ENCODE measurements around the gene IFT80. TPM values are rescaled to one million over a fixed set of nuclear protein-coding genes. Genes with fewer than 3 reads are reported as not detected.

The IFT80 gene
- total RNA-seq, 1 experiment from 2014 or later: 26.9 TPM

DNA sequence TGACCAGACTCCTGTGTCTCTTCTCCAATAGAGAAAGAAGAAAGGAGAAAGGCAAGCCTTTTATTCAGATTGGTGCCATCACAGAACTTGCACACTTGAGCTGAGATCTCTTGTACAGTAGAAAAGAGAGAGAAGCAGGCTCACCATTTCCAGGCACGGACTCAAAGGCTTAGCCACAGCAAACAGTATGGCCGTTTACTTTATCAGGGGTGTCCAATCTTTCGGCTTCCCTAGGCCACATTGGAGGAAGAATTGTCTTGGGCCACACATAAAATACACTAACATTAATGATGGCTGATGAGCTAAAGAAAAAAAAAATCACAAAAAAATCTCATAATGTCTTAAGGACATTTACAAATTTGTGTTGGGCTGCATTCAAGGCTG, 5.0 kb downstream of the IFT80 start:
- H3K4me1 Mint-ChIP-seq: peaks cover 6% of the 10 kb centered on the region

DNA sequence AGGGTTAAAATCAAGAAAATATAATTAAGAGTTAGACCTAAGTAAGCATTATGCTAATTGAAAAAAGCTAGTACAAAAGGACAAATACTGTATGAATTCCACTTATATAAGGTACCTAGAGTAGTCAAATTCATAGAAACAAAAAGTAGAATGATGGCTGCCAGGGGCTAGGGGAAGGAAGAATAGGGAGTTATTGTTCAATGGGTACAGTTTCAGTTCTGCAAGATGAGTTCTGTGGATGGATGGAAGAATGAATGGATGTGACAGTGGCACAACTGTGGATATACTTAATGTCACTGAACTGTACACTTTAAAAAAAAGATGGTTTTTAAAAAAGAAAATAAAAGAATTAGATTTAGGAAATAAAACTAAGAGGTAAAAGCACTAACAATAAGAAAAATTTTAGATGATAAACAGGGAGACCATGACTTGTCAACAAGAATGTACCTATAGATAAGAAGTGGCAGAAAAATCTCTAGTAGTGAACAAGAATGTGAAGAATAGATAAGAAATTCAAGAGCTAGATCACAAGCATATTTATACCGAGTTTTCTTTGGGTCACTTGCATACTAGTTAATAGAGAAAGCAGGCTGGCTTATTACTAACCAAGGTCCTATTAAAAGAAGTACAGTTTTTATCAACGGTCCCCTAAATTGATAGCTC, 5.5 kb downstream of the IFT80 start:
- H3K4me3 Mint-ChIP-seq: no peak overlapping the region
- H3K4me1 Mint-ChIP-seq: peaks cover 6% of the 10 kb centered on the region
- no peak for DNase-seq (ENCODE audit: low spot score)
- no peaks in the 10 kb centered on the region for H3K36me3 Mint-ChIP-seq
- no peaks in the 10 kb centered on the region for H3K9me3 Mint-ChIP-seq
- no peak overlapping the region for H3K27ac Mint-ChIP-seq
- no peaks in the 10 kb centered on the region for H3K27me3 Mint-ChIP-seq (ENCODE audit: low read depth)
- ATAC-seq: no peak
- CTCF ChIA-PET: interaction anchor here (0.7 kb wide), 1 partner anchor 230 kb away, joined by 4 read pairs; no protein-coding TSS in a partner anchor
- POLR2A ChIA-PET: no interaction called here
- TF ChIP-seq, protein P1, sequence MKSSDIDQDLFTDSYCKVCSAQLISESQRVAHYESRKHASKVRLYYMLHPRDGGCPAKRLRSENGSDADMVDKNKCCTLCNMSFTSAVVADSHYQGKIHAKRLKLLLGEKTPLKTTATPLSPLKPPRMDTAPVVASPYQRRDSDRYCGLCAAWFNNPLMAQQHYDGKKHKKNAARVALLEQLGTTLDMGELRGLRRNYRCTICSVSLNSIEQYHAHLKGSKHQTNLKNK (CRISPR knock-in tag; IDR thresholded peaks at IDR 0.05): no peak
- TF ChIP-seq ZNF423 (CRISPR knock-in tag; IDR thresholded peaks at IDR 0.05) (no peak), ZNF121 (CRISPR knock-in tag; IDR thresholded peaks at IDR 0.05) (no peak), MYBL2 (CRISPR knock-in tag; IDR thresholded peaks at IDR 0.05) (no peak), ATF1 (CRISPR knock-in tag; IDR thresholded peaks at IDR 0.05) (no peak), MXD4 (CRISPR knock-in tag; IDR thresholded peaks at IDR 0.05; ENCODE audit: borderline replicate concordance) (no peak)
- TF ChIP-seq, protein P2, sequence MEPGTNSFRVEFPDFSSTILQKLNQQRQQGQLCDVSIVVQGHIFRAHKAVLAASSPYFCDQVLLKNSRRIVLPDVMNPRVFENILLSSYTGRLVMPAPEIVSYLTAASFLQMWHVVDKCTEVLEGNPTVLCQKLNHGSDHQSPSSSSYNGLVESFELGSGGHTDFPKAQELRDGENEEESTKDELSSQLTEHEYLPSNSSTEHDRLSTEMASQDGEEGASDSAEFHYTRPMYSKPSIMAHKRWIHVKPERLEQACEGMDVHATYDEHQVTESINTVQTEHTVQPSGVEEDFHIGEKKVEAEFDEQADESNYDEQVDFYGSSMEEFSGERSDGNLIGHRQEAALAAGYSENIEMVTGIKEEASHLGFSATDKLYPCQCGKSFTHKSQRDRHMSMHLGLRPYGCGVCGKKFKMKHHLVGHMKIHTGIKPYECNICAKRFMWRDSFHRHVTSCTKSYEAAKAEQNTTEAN (CRISPR knock-in tag; IDR thresholded peaks at IDR 0.05): no peak
- TF ChIP-seq, protein P3, sequence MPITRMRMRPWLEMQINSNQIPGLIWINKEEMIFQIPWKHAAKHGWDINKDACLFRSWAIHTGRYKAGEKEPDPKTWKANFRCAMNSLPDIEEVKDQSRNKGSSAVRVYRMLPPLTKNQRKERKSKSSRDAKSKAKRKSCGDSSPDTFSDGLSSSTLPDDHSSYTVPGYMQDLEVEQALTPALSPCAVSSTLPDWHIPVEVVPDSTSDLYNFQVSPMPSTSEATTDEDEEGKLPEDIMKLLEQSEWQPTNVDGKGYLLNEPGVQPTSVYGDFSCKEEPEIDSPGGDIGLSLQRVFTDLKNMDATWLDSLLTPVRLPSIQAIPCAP (CRISPR knock-in tag; IDR thresholded peaks at IDR 0.05): no peak
- TF ChIP-seq, protein P4, sequence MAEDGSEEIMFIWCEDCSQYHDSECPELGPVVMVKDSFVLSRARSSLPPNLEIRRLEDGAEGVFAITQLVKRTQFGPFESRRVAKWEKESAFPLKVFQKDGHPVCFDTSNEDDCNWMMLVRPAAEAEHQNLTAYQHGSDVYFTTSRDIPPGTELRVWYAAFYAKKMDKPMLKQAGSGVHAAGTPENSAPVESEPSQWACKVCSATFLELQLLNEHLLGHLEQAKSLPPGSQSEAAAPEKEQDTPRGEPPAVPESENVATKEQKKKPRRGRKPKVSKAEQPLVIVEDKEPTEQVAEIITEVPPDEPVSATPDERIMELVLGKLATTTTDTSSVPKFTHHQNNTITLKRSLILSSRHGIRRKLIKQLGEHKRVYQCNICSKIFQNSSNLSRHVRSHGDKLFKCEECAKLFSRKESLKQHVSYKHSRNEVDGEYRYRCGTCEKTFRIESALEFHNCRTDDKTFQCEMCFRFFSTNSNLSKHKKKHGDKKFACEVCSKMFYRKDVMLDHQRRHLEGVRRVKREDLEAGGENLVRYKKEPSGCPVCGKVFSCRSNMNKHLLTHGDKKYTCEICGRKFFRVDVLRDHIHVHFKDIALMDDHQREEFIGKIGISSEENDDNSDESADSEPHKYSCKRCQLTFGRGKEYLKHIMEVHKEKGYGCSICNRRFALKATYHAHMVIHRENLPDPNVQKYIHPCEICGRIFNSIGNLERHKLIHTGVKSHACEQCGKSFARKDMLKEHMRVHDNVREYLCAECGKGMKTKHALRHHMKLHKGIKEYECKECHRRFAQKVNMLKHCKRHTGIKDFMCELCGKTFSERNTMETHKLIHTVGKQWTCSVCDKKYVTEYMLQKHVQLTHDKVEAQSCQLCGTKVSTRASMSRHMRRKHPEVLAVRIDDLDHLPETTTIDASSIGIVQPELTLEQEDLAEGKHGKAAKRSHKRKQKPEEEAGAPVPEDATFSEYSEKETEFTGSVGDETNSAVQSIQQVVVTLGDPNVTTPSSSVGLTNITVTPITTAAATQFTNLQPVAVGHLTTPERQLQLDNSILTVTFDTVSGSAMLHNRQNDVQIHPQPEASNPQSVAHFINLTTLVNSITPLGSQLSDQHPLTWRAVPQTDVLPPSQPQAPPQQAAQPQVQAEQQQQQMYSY (CRISPR knock-in tag; IDR thresholded peaks at IDR 0.05): no peak
- TF ChIP-seq, protein P5, sequence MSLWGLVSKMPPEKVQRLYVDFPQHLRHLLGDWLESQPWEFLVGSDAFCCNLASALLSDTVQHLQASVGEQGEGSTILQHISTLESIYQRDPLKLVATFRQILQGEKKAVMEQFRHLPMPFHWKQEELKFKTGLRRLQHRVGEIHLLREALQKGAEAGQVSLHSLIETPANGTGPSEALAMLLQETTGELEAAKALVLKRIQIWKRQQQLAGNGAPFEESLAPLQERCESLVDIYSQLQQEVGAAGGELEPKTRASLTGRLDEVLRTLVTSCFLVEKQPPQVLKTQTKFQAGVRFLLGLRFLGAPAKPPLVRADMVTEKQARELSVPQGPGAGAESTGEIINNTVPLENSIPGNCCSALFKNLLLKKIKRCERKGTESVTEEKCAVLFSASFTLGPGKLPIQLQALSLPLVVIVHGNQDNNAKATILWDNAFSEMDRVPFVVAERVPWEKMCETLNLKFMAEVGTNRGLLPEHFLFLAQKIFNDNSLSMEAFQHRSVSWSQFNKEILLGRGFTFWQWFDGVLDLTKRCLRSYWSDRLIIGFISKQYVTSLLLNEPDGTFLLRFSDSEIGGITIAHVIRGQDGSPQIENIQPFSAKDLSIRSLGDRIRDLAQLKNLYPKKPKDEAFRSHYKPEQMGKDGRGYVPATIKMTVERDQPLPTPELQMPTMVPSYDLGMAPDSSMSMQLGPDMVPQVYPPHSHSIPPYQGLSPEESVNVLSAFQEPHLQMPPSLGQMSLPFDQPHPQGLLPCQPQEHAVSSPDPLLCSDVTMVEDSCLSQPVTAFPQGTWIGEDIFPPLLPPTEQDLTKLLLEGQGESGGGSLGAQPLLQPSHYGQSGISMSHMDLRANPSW (CRISPR knock-in tag; conservative IDR thresholded peaks at IDR 0.05; ENCODE audit: low read depth): no peak
- TF ChIP-seq, protein P6, sequence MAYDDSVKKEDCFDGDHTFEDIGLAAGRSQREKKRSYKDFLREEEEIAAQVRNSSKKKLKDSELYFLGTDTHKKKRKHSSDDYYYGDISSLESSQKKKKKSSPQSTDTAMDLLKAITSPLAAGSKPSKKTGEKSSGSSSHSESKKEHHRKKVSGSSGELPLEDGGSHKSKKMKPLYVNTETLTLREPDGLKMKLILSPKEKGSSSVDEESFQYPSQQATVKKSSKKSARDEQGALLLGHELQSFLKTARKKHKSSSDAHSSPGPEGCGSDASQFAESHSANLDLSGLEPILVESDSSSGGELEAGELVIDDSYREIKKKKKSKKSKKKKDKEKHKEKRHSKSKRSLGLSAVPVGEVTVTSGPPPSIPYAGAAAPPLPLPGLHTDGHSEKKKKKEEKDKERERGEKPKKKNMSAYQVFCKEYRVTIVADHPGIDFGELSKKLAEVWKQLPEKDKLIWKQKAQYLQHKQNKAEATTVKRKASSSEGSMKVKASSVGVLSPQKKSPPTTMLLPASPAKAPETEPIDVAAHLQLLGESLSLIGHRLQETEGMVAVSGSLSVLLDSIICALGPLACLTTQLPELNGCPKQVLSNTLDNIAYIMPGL (CRISPR knock-in tag; IDR thresholded peaks at IDR 0.05): no peak
- TF ChIP-seq, protein P7, sequence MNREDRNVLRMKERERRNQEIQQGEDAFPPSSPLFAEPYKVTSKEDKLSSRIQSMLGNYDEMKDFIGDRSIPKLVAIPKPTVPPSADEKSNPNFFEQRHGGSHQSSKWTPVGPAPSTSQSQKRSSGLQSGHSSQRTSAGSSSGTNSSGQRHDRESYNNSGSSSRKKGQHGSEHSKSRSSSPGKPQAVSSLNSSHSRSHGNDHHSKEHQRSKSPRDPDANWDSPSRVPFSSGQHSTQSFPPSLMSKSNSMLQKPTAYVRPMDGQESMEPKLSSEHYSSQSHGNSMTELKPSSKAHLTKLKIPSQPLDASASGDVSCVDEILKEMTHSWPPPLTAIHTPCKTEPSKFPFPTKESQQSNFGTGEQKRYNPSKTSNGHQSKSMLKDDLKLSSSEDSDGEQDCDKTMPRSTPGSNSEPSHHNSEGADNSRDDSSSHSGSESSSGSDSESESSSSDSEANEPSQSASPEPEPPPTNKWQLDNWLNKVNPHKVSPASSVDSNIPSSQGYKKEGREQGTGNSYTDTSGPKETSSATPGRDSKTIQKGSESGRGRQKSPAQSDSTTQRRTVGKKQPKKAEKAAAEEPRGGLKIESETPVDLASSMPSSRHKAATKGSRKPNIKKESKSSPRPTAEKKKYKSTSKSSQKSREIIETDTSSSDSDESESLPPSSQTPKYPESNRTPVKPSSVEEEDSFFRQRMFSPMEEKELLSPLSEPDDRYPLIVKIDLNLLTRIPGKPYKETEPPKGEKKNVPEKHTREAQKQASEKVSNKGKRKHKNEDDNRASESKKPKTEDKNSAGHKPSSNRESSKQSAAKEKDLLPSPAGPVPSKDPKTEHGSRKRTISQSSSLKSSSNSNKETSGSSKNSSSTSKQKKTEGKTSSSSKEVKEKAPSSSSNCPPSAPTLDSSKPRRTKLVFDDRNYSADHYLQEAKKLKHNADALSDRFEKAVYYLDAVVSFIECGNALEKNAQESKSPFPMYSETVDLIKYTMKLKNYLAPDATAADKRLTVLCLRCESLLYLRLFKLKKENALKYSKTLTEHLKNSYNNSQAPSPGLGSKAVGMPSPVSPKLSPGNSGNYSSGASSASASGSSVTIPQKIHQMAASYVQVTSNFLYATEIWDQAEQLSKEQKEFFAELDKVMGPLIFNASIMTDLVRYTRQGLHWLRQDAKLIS (CRISPR knock-in tag; IDR thresholded peaks at IDR 0.05; ENCODE audit: borderline replicate concordance): no peak
- TF ChIP-seq, protein P8, sequence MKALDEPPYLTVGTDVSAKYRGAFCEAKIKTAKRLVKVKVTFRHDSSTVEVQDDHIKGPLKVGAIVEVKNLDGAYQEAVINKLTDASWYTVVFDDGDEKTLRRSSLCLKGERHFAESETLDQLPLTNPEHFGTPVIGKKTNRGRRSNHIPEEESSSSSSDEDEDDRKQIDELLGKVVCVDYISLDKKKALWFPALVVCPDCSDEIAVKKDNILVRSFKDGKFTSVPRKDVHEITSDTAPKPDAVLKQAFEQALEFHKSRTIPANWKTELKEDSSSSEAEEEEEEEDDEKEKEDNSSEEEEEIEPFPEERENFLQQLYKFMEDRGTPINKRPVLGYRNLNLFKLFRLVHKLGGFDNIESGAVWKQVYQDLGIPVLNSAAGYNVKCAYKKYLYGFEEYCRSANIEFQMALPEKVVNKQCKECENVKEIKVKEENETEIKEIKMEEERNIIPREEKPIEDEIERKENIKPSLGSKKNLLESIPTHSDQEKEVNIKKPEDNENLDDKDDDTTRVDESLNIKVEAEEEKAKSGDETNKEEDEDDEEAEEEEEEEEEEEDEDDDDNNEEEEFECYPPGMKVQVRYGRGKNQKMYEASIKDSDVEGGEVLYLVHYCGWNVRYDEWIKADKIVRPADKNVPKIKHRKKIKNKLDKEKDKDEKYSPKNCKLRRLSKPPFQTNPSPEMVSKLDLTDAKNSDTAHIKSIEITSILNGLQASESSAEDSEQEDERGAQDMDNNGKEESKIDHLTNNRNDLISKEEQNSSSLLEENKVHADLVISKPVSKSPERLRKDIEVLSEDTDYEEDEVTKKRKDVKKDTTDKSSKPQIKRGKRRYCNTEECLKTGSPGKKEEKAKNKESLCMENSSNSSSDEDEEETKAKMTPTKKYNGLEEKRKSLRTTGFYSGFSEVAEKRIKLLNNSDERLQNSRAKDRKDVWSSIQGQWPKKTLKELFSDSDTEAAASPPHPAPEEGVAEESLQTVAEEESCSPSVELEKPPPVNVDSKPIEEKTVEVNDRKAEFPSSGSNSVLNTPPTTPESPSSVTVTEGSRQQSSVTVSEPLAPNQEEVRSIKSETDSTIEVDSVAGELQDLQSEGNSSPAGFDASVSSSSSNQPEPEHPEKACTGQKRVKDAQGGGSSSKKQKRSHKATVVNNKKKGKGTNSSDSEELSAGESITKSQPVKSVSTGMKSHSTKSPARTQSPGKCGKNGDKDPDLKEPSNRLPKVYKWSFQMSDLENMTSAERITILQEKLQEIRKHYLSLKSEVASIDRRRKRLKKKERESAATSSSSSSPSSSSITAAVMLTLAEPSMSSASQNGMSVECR (CRISPR knock-in tag; IDR thresholded peaks at IDR 0.05; ENCODE audit: borderline replicate concordance): no peak

More for the DNA sequence above, 5.0 kb downstream of the IFT80 start:
- TF ChIP-seq NR1H2 (CRISPR knock-in tag; IDR thresholded peaks at IDR 0.05): no peak
- no peak for TF ChIP-seq ESRRA (CRISPR knock-in tag; IDR thresholded peaks at IDR 0.05; ENCODE audit: borderline replicate concordance)
- TF ChIP-seq GTF2I (CRISPR knock-in tag; conservative IDR thresholded peaks at IDR 0.05): no peak
- no peaks in the 10 kb centered on the region for H3K9me3 Mint-ChIP-seq
- no peak for ATAC-seq
- H3K36me3 Mint-ChIP-seq: no peaks in the 10 kb centered on the region
- H3K27me3 Mint-ChIP-seq (ENCODE audit: low read depth): no peaks in the 10 kb centered on the region
- ChIA-PET CTCF (interaction anchor here (0.7 kb wide), 1 partner anchor 231 kb away, joined by 4 read pairs; no protein-coding TSS in a partner anchor), POLR2A (no interaction called here)
- no peak overlapping the region for H3K27ac Mint-ChIP-seq
- no peak for DNase-seq (ENCODE audit: low spot score)
- no peak overlapping the region for H3K4me3 Mint-ChIP-seq

Measured in WTC11 (cell line).